IMR-90 (cell line): ENCODE data around the gene QTRT2. TPM values are rescaled to one million over a fixed set of nuclear protein-coding genes. Genes with fewer than 3 reads are reported as not detected.

Experiments
- ATAC-seq: fragments of 200-7000 bp; cut with Tn5 transposase; 2 replicates; pipeline ENCODE4 v1.9.1; 2020; ENCODE audit warnings: low read depth, mild to moderate bottlenecking, moderate library complexity
- BruUV-seq: library from RNA; stranded (reverse); fragments of 400-500 nt; replicated peaks from 2 replicates; lab custom pipeline; 2021; lab: Mats Ljungman, UMichigan
- CTCF ChIA-PET: fragments of 300-600 bp; formaldehyde crosslinking; extraction: SDS; loops from one replicate; lab custom pipeline; 2021; ENCODE audit warnings: antibody characterized with exemption; lab: Yijun Ruan, JAX
- POLR2A ChIA-PET: fragments of 300-600 bp; sonication (Branson Sonifier 250); formaldehyde crosslinking; loops from one replicate; lab custom pipeline; 2022; ENCODE audit warnings: antibody characterized with exemption; ENCODE audit not compliant: unreplicated experiment; lab: Charles Lee
- DNase-seq: peaks from one replicate; pipeline ENCODE4 v3.0.0; 2013
- H2AFZ ChIP-seq: replicated peaks from 2 replicates; pipeline ENCODE3; 2013; ENCODE audit warnings: low read length, mild to moderate bottlenecking; ENCODE audit not compliant: poor library complexity
- H2AK5ac ChIP-seq: 2 replicates; pipeline ENCODE4 v1.6.1; 2013; ENCODE audit warnings: low read depth, low read length, inconsistent platforms
- H2AK9ac ChIP-seq: replicated peaks from 2 replicates; pipeline ENCODE3; 2013; ENCODE audit warnings: mild to moderate bottlenecking, low read depth, low read length, moderate library complexity; ENCODE audit not compliant: poor library complexity
- H2BK120ac ChIP-seq: 2 replicates; pipeline ENCODE4 v1.6.1; 2013; ENCODE audit warnings: low read depth, low read length, inconsistent platforms
- H2BK15ac ChIP-seq: 3 replicates; pipeline ENCODE4 v1.6.1; 2013; ENCODE audit warnings: low read depth, low read length, inconsistent platforms
- H2BK20ac ChIP-seq: 2 replicates; pipeline ENCODE4 v1.6.1; 2013; ENCODE audit warnings: low read depth, mild to moderate bottlenecking, inconsistent platforms, low read length, moderate library complexity
- H2BK5ac ChIP-seq: 2 replicates; pipeline ENCODE4 v1.6.1; 2013; ENCODE audit warnings: mild to moderate bottlenecking, low read depth, low read length, inconsistent platforms; ENCODE audit not compliant: poor library complexity, severe bottlenecking
- H3K14ac ChIP-seq: replicated peaks from 2 replicates; pipeline ENCODE4 v1.6.1; 2013; ENCODE audit warnings: low read depth, low read length, inconsistent platforms
- H3K18ac ChIP-seq: 2 replicates; pipeline ENCODE4 v1.6.1; 2013; ENCODE audit warnings: low read depth, low read length, control low read depth
- H3K23ac ChIP-seq: 2 replicates; pipeline ENCODE4 v1.6.1; 2013; ENCODE audit warnings: low read depth, low read length, inconsistent platforms
- H3K27ac ChIP-seq: 2 replicates; pipeline ENCODE4 v1.5.1; 2013; ENCODE audit warnings: mild to moderate bottlenecking, control low read depth, low read length; ENCODE audit not compliant: insufficient read depth
- H3K27me3 ChIP-seq: 2 replicates; pipeline ENCODE4 v1.6.1; 2013; ENCODE audit warnings: low read length; ENCODE audit not compliant: control insufficient read depth, insufficient read depth
- H3K36me3 ChIP-seq: 2 replicates; pipeline ENCODE4 v1.6.1; 2013; ENCODE audit warnings: low read length, mixed read lengths; ENCODE audit not compliant: control insufficient read depth, insufficient read depth
- H3K4ac ChIP-seq: 2 replicates; pipeline ENCODE4 v1.6.1; 2013; ENCODE audit warnings: low read depth, low read length, inconsistent platforms
- H3K4me1 ChIP-seq: 2 replicates; pipeline ENCODE4 v1.6.1; 2013; ENCODE audit warnings: low read length, mixed read lengths; ENCODE audit not compliant: control insufficient read depth, insufficient read depth
- H3K4me2 ChIP-seq: 2 replicates; pipeline ENCODE4 v1.6.1; 2013; ENCODE audit warnings: low read depth, mild to moderate bottlenecking, control low read depth, low read length, moderate library complexity
- H3K4me3 ChIP-seq: 2 replicates; pipeline ENCODE4 v1.5.1; 2013; ENCODE audit warnings: low read depth, mild to moderate bottlenecking, control low read depth, low read length, moderate library complexity; ENCODE audit not compliant: insufficient read depth
- H3K56ac ChIP-seq: 2 replicates; pipeline ENCODE4 v1.6.1; 2013; ENCODE audit warnings: low read length, inconsistent platforms; ENCODE audit not compliant: insufficient read depth; ENCODE audit errors: extremely low read depth
- H3K79me1 ChIP-seq, 2 experiments: 2 replicates each; pipeline ENCODE4 v1.6.1; 2013; ENCODE audit warnings: low read length in 2 of 2, inconsistent platforms in 1 of 2, low read depth in 1 of 2
- H3K9ac ChIP-seq: 2 replicates; pipeline ENCODE4 v1.6.1; 2013; ENCODE audit warnings: low read depth, low read length, control low read depth
- H3K9me1 ChIP-seq: 2 replicates; pipeline ENCODE4 v1.6.1; 2013; ENCODE audit warnings: low read length, inconsistent platforms; ENCODE audit not compliant: insufficient read depth
- H3K9me3 ChIP-seq: 2 replicates; pipeline ENCODE4 v1.6.1; 2013; ENCODE audit warnings: low read length; ENCODE audit not compliant: control insufficient read depth, insufficient read depth
- H4K20me1 ChIP-seq: 2 replicates; pipeline ENCODE4 v1.6.1; 2013; ENCODE audit warnings: low read length, inconsistent platforms; ENCODE audit not compliant: insufficient read depth
- H4K5ac ChIP-seq: 2 replicates; pipeline ENCODE4 v1.6.1; 2013; ENCODE audit warnings: mild to moderate bottlenecking, low read depth, low read length, control low read depth
- H4K8ac ChIP-seq, 2 experiments: 2 replicates each; pipeline ENCODE4 v1.6.1; 2013; ENCODE audit warnings: low read depth in 2 of 2, low read length in 2 of 2, control low read depth in 1 of 2, inconsistent platforms in 1 of 2
- H4K91ac ChIP-seq: 2 replicates; pipeline ENCODE4 v1.6.1; 2013; ENCODE audit warnings: low read depth, low read length, inconsistent platforms; ENCODE audit not compliant: insufficient read depth
- CEBPB ChIP-seq: IDR thresholded peaks from 2 replicates; pipeline ENCODE4 v1.6.1; 2012; ENCODE audit warnings: low read depth, low read length, improper control_type of control experiment
- CHD1 ChIP-seq: IDR thresholded peaks from 2 replicates; pipeline ENCODE4 v1.6.1; 2012; ENCODE audit warnings: low read depth, low read length, improper control_type of control experiment
- FOS ChIP-seq: fragments of 150-350 bp; IDR thresholded peaks from 2 replicates; pipeline ENCODE4 v1.6.1; 2016; ENCODE audit warnings: low read depth, low read length
- MAZ ChIP-seq: IDR thresholded peaks from 2 replicates; pipeline ENCODE4 v1.6.1; 2012; ENCODE audit warnings: low read depth, mild to moderate bottlenecking, low read length, improper control_type of control experiment, moderate library complexity, borderline replicate concordance
- NFE2L2 ChIP-seq: fragments of 150-350 bp; IDR thresholded peaks from 2 replicates; pipeline ENCODE4 v1.6.1; 2016; ENCODE audit warnings: low read depth, mild to moderate bottlenecking, low read length
- POLR2A ChIP-seq: IDR thresholded peaks from 2 replicates; pipeline ENCODE4 v1.6.1; 2012; ENCODE audit warnings: mild to moderate bottlenecking, low read depth, low read length
- RAD21 ChIP-seq: IDR thresholded peaks from 2 replicates; pipeline ENCODE4 v1.6.1; 2012; ENCODE audit warnings: low read length, improper control_type of control experiment
- RCOR1 ChIP-seq: IDR thresholded peaks from 2 replicates; pipeline ENCODE4 v1.6.1; 2012; ENCODE audit warnings: mild to moderate bottlenecking, low read length, improper control_type of control experiment; ENCODE audit not compliant: insufficient replicate concordance
- RFX5 ChIP-seq: IDR thresholded peaks from 2 replicates; pipeline ENCODE4 v1.8.0; 2012; ENCODE audit warnings: low read depth, mild to moderate bottlenecking, low read length, moderate library complexity
- WGBS, 2 experiments: methylation state at CpG; one replicate each; pipeline versions ENCODE4 v1.1.5 to v1.1.7; 2013; ENCODE audit warnings: missing lambda C conversion rate in 2 of 2; ENCODE audit not compliant: insufficient read length in 1 of 2; ENCODE audit errors: extremely low coverage in 2 of 2; 5-methylcytosine and 5-hydroxymethylcytosine counted together
- dilution Hi-C: fragments of 300-500 bp; cut with HindIII; formaldehyde crosslinking; loops from one replicate; pipeline ENCODE4 v1.14.3; 2018; ENCODE audit warnings: low sequenced_read_pairs; ENCODE audit not compliant: unreplicated experiment
- in situ Hi-C: fragments of 300-500 bp; cut with MboI; formaldehyde crosslinking; loops from 3 replicates; pipeline ENCODE4 v1.14.3; 2019; ENCODE audit warnings: low sequenced_read_pairs, inconsistent platforms, mixed read lengths
- intact Hi-C: fragments of 100-400 bp; cut with micrococcal nuclease; formaldehyde crosslinking; loops from 2 replicates; pipeline ENCODE4 v1.10.0; 2022
- polyA plus RNA-seq, 3 experiments: library from polyadenylated mRNA; depleted of rRNA; stranded (reverse); fragments of >200 nt; gene quantifications; 2 replicates each; pipeline ENCODE4 v1.2.3, GENCODE V29; 2012; ENCODE audit warnings: low replicate concordance in 1 of 3
- total RNA-seq: library from RNA; depleted of rRNA; stranded (reverse); fragments of >200 nt; gene quantifications from 2 replicates; pipeline ENCODE4 v1.2.3, GENCODE V29; 2012
- TF ChIP-seq, protein P1 (sequence below): conservative IDR thresholded peaks from 2 replicates; pipeline ENCODE4 v1.5.1; 2012; ENCODE audit warnings: mild to moderate bottlenecking, low read depth, low read length, improper control_type of control experiment
- TF ChIP-seq, protein P2 (sequence below): fragments of 150-350 bp; IDR thresholded peaks from 2 replicates; pipeline ENCODE4 v1.6.1; 2016; ENCODE audit warnings: low read depth, mild to moderate bottlenecking, low read length, moderate library complexity, borderline replicate concordance
- TF ChIP-seq, protein P3 (sequence below): fragments of 150-350 bp; IDR thresholded peaks from 2 replicates; pipeline ENCODE4 v1.6.1; 2017; ENCODE audit warnings: mild to moderate bottlenecking, antibody characterized with exemption, low read length, low read depth

The QTRT2 gene
- total and polyA plus RNA-seq, 2 of the 4 experiments (the other 2 are of a cell fraction) = 7.3 to 15.6 TPM

DNA sequence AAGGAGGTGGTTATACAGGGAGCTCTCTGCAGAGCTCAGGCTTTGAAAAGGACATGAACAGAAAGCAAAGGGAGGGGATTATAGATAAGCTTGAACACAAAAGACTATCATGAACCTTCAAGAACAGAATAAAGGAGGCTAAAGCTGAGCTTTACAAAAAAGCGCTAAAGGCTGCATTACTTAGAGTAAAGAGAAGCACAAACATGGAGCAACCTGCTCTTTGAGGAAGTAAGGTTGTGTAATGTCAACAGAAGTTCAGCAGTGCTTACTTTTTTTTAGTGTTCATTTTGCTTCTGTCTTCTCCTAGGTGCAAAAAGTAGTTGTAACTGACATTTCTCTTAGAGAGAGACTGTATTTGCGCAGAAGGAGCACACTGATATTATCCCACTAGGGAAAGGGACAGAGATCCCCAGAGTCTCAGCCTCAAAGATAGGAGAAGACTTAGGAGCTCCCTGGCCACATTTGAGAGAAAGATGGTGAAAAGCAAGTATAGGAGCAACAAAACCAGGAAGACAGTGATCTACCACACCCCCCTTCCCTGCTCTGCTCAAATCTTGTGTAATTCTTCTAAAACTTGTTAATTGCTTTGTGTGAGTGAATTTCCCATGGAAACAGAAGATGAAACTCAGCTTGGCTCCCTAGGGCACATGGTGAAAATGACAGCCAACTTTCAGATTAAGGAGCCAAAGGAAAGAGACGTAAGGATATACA is 54.7 kb downstream of the QTRT2 start:
- WGBS, 2 experiments = no CpG with 5 or more reads among the region's 3 CpGs
- CTCF ChIA-PET = no interaction called here
- H3K9ac ChIP-seq = no peak overlapping the region
- no peak for ATAC-seq
- TF ChIP-seq POLR2A = no peak
- TF ChIP-seq, protein P1, sequence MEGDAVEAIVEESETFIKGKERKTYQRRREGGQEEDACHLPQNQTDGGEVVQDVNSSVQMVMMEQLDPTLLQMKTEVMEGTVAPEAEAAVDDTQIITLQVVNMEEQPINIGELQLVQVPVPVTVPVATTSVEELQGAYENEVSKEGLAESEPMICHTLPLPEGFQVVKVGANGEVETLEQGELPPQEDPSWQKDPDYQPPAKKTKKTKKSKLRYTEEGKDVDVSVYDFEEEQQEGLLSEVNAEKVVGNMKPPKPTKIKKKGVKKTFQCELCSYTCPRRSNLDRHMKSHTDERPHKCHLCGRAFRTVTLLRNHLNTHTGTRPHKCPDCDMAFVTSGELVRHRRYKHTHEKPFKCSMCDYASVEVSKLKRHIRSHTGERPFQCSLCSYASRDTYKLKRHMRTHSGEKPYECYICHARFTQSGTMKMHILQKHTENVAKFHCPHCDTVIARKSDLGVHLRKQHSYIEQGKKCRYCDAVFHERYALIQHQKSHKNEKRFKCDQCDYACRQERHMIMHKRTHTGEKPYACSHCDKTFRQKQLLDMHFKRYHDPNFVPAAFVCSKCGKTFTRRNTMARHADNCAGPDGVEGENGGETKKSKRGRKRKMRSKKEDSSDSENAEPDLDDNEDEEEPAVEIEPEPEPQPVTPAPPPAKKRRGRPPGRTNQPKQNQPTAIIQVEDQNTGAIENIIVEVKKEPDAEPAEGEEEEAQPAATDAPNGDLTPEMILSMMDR = no peak
- TF ChIP-seq CEBPB = no peak
- TF ChIP-seq FOS = no peak
- TF ChIP-seq MAZ = no peak
- TF ChIP-seq RAD21 = no peak
- TF ChIP-seq, protein P2, sequence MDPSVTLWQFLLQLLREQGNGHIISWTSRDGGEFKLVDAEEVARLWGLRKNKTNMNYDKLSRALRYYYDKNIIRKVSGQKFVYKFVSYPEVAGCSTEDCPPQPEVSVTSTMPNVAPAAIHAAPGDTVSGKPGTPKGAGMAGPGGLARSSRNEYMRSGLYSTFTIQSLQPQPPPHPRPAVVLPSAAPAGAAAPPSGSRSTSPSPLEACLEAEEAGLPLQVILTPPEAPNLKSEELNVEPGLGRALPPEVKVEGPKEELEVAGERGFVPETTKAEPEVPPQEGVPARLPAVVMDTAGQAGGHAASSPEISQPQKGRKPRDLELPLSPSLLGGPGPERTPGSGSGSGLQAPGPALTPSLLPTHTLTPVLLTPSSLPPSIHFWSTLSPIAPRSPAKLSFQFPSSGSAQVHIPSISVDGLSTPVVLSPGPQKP = no peak
- no peak for TF ChIP-seq NFE2L2
- no peak for TF ChIP-seq RFX5
- TF ChIP-seq, protein P3, sequence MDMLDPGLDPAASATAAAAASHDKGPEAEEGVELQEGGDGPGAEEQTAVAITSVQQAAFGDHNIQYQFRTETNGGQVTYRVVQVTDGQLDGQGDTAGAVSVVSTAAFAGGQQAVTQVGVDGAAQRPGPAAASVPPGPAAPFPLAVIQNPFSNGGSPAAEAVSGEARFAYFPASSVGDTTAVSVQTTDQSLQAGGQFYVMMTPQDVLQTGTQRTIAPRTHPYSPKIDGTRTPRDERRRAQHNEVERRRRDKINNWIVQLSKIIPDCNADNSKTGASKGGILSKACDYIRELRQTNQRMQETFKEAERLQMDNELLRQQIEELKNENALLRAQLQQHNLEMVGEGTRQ = no peak
- no peak for TF ChIP-seq RCOR1
- TF ChIP-seq CHD1 = no peak
- no peak overlapping the region for H2BK15ac ChIP-seq
- H3K14ac ChIP-seq = no peak overlapping the region
- no peak overlapping the region for H4K91ac ChIP-seq
- no peaks in the 10 kb centered on the region for H3K36me3 ChIP-seq
- no peak overlapping the region for H3K23ac ChIP-seq
- in situ Hi-C loops (no loop called here), dilution Hi-C loops (no loop called here), intact Hi-C loops (no loop called here)
- H4K5ac ChIP-seq = no peak overlapping the region
- no peaks in the 10 kb centered on the region for H3K79me1 ChIP-seq
- no peak for DNase-seq
- no peaks in the 10 kb centered on the region for H3K4me1 ChIP-seq
- 0 out of 2 replicates have a peak, but pooled peaks cover 3% of the 10 kb centered on the region for H3K9me1 ChIP-seq
- no peak overlapping the region for H3K4ac ChIP-seq
- H2BK120ac ChIP-seq = no peak overlapping the region
- H3K18ac ChIP-seq = no peak overlapping the region
- H2AFZ ChIP-seq = no peak overlapping the region
- H3K27me3 ChIP-seq = peaks cover 2% of the 10 kb centered on the region; the same call in 1 of the 2 replicates
- BruUV-seq = no TSS peak
- H3K27ac ChIP-seq = no peak overlapping the region
- POLR2A ChIA-PET = no interaction called here
- no peak overlapping the region for H2BK20ac ChIP-seq
- no peak overlapping the region for H3K56ac ChIP-seq
- no peak overlapping the region for H4K8ac ChIP-seq
- H3K9me3 ChIP-seq = no peaks in the 10 kb centered on the region
- no peak overlapping the region for H3K4me3 ChIP-seq
- H2AK5ac ChIP-seq = no peak overlapping the region
- no peak overlapping the region for H2AK9ac ChIP-seq
- no peaks in the 10 kb centered on the region for H4K20me1 ChIP-seq
- no peak overlapping the region for H2BK5ac ChIP-seq
- no peak overlapping the region for H3K4me2 ChIP-seq
